Mesothelial cell of epicardium (in vitro differentiated cells): Measurements from ENCODE around the gene NBEAL1. TPM values are rescaled to one million over a fixed set of nuclear protein-coding genes. Genes with fewer than 3 reads are reported as not detected.
"Not testable (repeated sequence)": the region's sequence is repeated elsewhere in the genome, so short reads cannot be mapped to it uniquely, and the experiment has no call there.

Source experiments
- DNase-seq, 2 experiments: peaks; one replicate each; pipeline ENCODE4 v3.0.0; 2021; ENCODE audit warnings: low spot score in 2 of 2; ENCODE audit not compliant: unreplicated experiment in 2 of 2
- H3K27ac Mint-ChIP-seq: 2 replicates; pipeline ENCODE4 v1.8.0; 2021; ENCODE audit warnings: mixed read lengths
- H3K27me3 Mint-ChIP-seq: 2 replicates; pipeline ENCODE4 v1.8.0; 2021; ENCODE audit warnings: low read depth, mixed read lengths
- H3K36me3 Mint-ChIP-seq: 2 replicates; pipeline ENCODE4 v1.8.0; 2021; ENCODE audit warnings: mixed read lengths
- H3K4me1 Mint-ChIP-seq: 2 replicates; pipeline ENCODE4 v1.8.0; 2021; ENCODE audit warnings: mixed read lengths
- H3K4me3 Mint-ChIP-seq: 2 replicates; pipeline ENCODE4 v1.8.0; 2021; ENCODE audit warnings: mild to moderate bottlenecking, moderate library complexity, mixed read lengths
- H3K9me3 Mint-ChIP-seq: 2 replicates; pipeline ENCODE4 v1.8.0; 2021; ENCODE audit warnings: mixed read lengths
- CTCF ChIP-seq: fragments of 200-600 bp; sonication (generic); IDR thresholded peaks from one replicate; pipeline ENCODE4 v1.5.0; 2021; ENCODE audit warnings: antibody characterized with exemption; ENCODE audit not compliant: unreplicated experiment
- total RNA-seq: library from RNA; stranded (reverse); gene quantifications from 3 replicates; pipeline ENCODE4 v1.2.1, GENCODE V29; 2021

NBEAL1 gene
- total RNA-seq, 1 donor from 2014 or later: 36.6 TPM

- Mint-ChIP-seq H3K4me1 (no peaks in the 10 kb centered on the region), H3K36me3 (peaks cover 21% of the 10 kb centered on the region), H3K27me3 (no peaks in the 10 kb centered on the region), H3K9me3 (peaks cover 6% of the 10 kb centered on the region), H3K27ac (no peak overlapping the region), H3K4me3 (no peak overlapping the region)
- no peak for DNase-seq
- no peak for TF ChIP-seq CTCF
These were observed 153.1 kb downstream of the NBEAL1 start for GRCh38 chr2:203167751-203168150.

GRCh38 chr2:203170502-203170901 lies 155.8 kb downstream of the NBEAL1 start:
- Mint-ChIP-seq H3K36me3 (peaks cover 23% of the 10 kb centered on the region), H3K4me1 (no peaks in the 10 kb centered on the region), H3K27ac (no peak overlapping the region), H3K9me3 (no peaks in the 10 kb centered on the region), H3K27me3 (no peaks in the 10 kb centered on the region), H3K4me3 (no peak overlapping the region)
- no peak for TF ChIP-seq CTCF
- DNase-seq: no peak

GRCh38 chr2:203175371-203175770 lies 160.7 kb downstream of the NBEAL1 start:
- Mint-ChIP-seq H3K27me3 (no peaks in the 10 kb centered on the region), H3K27ac (no peak overlapping the region), H3K9me3 (no peaks in the 10 kb centered on the region), H3K4me1 (no peaks in the 10 kb centered on the region), H3K4me3 (no peak overlapping the region), H3K36me3 (peaks cover 31% of the 10 kb centered on the region)
- DNase-seq: no peak
- no peak for TF ChIP-seq CTCF

- TF ChIP-seq CTCF: no peak
- Mint-ChIP-seq H3K4me1 (no peaks in the 10 kb centered on the region), H3K36me3 (peaks cover 35% of the 10 kb centered on the region), H3K9me3 (no peaks in the 10 kb centered on the region), H3K27me3 (no peaks in the 10 kb centered on the region), H3K27ac (no peak overlapping the region), H3K4me3 (no peak overlapping the region)
- no peak for DNase-seq
These were observed 162.7 kb downstream of the NBEAL1 start for GRCh38 chr2:203177361-203177760.

GRCh38 chr2:203185864-203186263 lies 171.2 kb downstream of the NBEAL1 start:
- H3K9me3 Mint-ChIP-seq: peaks cover 9% of the 10 kb centered on the region
- no peak for TF ChIP-seq CTCF

GRCh38 chr2:203190547-203190946 lies 175.9 kb downstream of the NBEAL1 start:
- peaks cover 31% of the 10 kb centered on the region for H3K36me3 Mint-ChIP-seq
- not testable (repeated sequence) for H3K9me3 Mint-ChIP-seq, H3K4me3 Mint-ChIP-seq, H3K4me1 Mint-ChIP-seq, H3K27ac Mint-ChIP-seq, DNase-seq, H3K27me3 Mint-ChIP-seq

More at GRCh38 chr2:203185864-203186263, 171.2 kb downstream of the NBEAL1 start:
- Mint-ChIP-seq H3K27me3 (no peaks in the 10 kb centered on the region), H3K4me3 (no peak overlapping the region), H3K36me3 (peaks cover 32% of the 10 kb centered on the region), H3K27ac (no peak overlapping the region), H3K4me1 (no peaks in the 10 kb centered on the region)
- no peak for DNase-seq

GRCh38 chr2:203191026-203191425 lies 176.4 kb downstream of the NBEAL1 start:
- not testable (repeated sequence) for H3K27me3 Mint-ChIP-seq, H3K27ac Mint-ChIP-seq

More at GRCh38 chr2:203191026-203191425, 176.4 kb downstream of the NBEAL1 start:
- not testable (repeated sequence) for H3K4me1 Mint-ChIP-seq, H3K4me3 Mint-ChIP-seq, DNase-seq, H3K9me3 Mint-ChIP-seq
- H3K36me3 Mint-ChIP-seq: peaks cover 26% of the 10 kb centered on the region
